Left ventricle myocardium inferior (tissue), 1 donor: ENCODE measurements around the gene SHC1. TPM values are rescaled to one million over a fixed set of nuclear protein-coding genes. Genes with fewer than 3 reads are reported as not detected.

Experiments
- DNase-seq: peaks from one replicate; pipeline ENCODE4 v3.0.0-alpha.2; 2020
- H3K27ac ChIP-seq: fragments of 200-600 bp; replicated peaks from 2 replicates; pipeline ENCODE4 v1.8.0; 2021
- H3K27me3 ChIP-seq: fragments of 200-600 bp; 2 replicates; pipeline ENCODE4 v1.8.0; 2021; ENCODE audit warnings: low read depth
- H3K36me3 ChIP-seq: fragments of 200-600 bp; 2 replicates; pipeline ENCODE4 v1.8.0; 2021
- H3K4me1 ChIP-seq: fragments of 200-600 bp; 2 replicates; pipeline ENCODE4 v1.8.0; 2021
- H3K4me3 ChIP-seq: fragments of 200-600 bp; 2 replicates; pipeline ENCODE4 v1.8.0; 2021; ENCODE audit warnings: mild to moderate bottlenecking, moderate library complexity
- H3K9me3 ChIP-seq: fragments of 200-600 bp; replicated peaks from 2 replicates; pipeline ENCODE4 v1.8.0; 2021
- CTCF ChIP-seq: fragments of 200-600 bp; IDR thresholded peaks from 2 replicates; pipeline ENCODE4 v1.8.0; 2021; ENCODE audit warnings: antibody characterized with exemption, mild to moderate bottlenecking, borderline replicate concordance
- intact Hi-C: fragments of 100-400 bp; cut with micrococcal nuclease; formaldehyde crosslinking; loops from one replicate; pipeline ENCODE4 v1.11.0; 2022
- total RNA-seq: library from RNA; stranded (reverse); fragmentation: NEBNext Ultra II Directional; extraction: Animal tissue kit (Norgen Biotek cat#: 25700); gene quantifications from one replicate; pipeline ENCODE4 v1.2.1, GENCODE V29; 2021
- donor health status: DM: no; HTN: yes; CAD: no; lungs with severe emphysema.

SHC1 gene
- total RNA-seq, 1 donor from 2014 or later, result 43.0 TPM

- peaks cover 78% of the 10 kb centered on the region for H3K4me1 ChIP-seq
- peak; percentile 52 for DNase-seq
- TF ChIP-seq CTCF, result no peak
- H3K36me3 ChIP-seq, result peaks cover 14% of the 10 kb centered on the region
- H3K4me3 ChIP-seq, result peak overlapping the region; percentile 82
- H3K9me3 ChIP-seq, result no peaks in the 10 kb centered on the region
- intact Hi-C loops, result no loop called here
- H3K27me3 ChIP-seq, result no peaks in the 10 kb centered on the region
- peak overlapping the region; percentile 97 for H3K27ac ChIP-seq
Measured at GRCh38 chr1:154972517-154973343, 2.2 kb upstream of the SHC1 start.

- Histone ChIP-seq H3K36me3 (peaks cover 20% of the 10 kb centered on the region), H3K27me3 (no peaks in the 10 kb centered on the region), H3K27ac (peak overlapping the region; percentile 97), H3K4me3 (peak overlapping the region; percentile 82), H3K9me3 (no peaks in the 10 kb centered on the region), H3K4me1 (peaks cover 83% of the 10 kb centered on the region)
- no peak for DNase-seq
- intact Hi-C loops, result no loop called here
- TF ChIP-seq CTCF, result no peak
Measured at GRCh38 chr1:154972213-154972516, 1.6 kb upstream of the SHC1 start.

- Histone ChIP-seq H3K4me1 (peaks cover 89% of the 10 kb centered on the region), H3K4me3 (peak overlapping the region; percentile 82)
Measured at GRCh38 chr1:154971341-154971998, 923 bp upstream of the SHC1 start.

GRCh38 chr1:154969860-154970452 lies 591 bp downstream of the SHC1 start:
- H3K9me3 ChIP-seq, result no peaks in the 10 kb centered on the region
- DNase-seq, result peak; percentile 32
- peaks cover 74% of the 10 kb centered on the region for H3K4me1 ChIP-seq
- peak overlapping the region; percentile 97 for H3K27ac ChIP-seq
- H3K4me3 ChIP-seq, result peak overlapping the region; percentile 82
- intact Hi-C loops, result no loop called here
- no peak for TF ChIP-seq CTCF
- no peaks in the 10 kb centered on the region for H3K27me3 ChIP-seq
- peaks cover 42% of the 10 kb centered on the region for H3K36me3 ChIP-seq

More at GRCh38 chr1:154971341-154971998, 923 bp upstream of the SHC1 start:
- TF ChIP-seq CTCF, result no peak
- intact Hi-C loops, result no loop called here
- DNase-seq, result peak; percentile 41
- Histone ChIP-seq H3K27ac (peak overlapping the region; percentile 97), H3K27me3 (no peaks in the 10 kb centered on the region), H3K9me3 (no peaks in the 10 kb centered on the region), H3K36me3 (peaks cover 27% of the 10 kb centered on the region)

GRCh38 chr1:154969246-154969645 lies 1.3 kb downstream of the SHC1 start:
- Histone ChIP-seq H3K4me1 (peaks cover 74% of the 10 kb centered on the region), H3K4me3 (peak overlapping the region; percentile 82), H3K27ac (peak overlapping the region; percentile 97), H3K9me3 (no peaks in the 10 kb centered on the region), H3K36me3 (peaks cover 49% of the 10 kb centered on the region), H3K27me3 (no peaks in the 10 kb centered on the region)
- DNase-seq, result no peak
- no peak for TF ChIP-seq CTCF
- intact Hi-C loops, result no loop called here
